BLaER1 treated with 17β-estradiol and CSF1 and Interleukin-3, amounts not matched to agents 10 nM and 100 nM (cell line): ENCODE results near the gene RTCB.

Experiments used
- H3K27ac ChIP-seq, 11 experiments: shearing (Covaris generic); formaldehyde crosslinking; 2 replicates each; pipeline ENCODE4 v1.8.1; 2022
- H3K27me3 ChIP-seq, 11 experiments: shearing (Covaris generic); formaldehyde crosslinking; 2 replicates each; pipeline ENCODE4 v1.8.1; 2022
- H3K36me3 ChIP-seq, 11 experiments: shearing (Covaris generic); formaldehyde crosslinking; 2 replicates each; pipeline ENCODE4 v1.8.1; 2022
- H3K4me1 ChIP-seq, 10 experiments: shearing (Covaris generic); formaldehyde crosslinking; 2 replicates each; pipeline ENCODE4 v1.8.1; 2022
- H3K4me2 ChIP-seq, 11 experiments: shearing (Covaris generic); formaldehyde crosslinking; 2 replicates each; pipeline ENCODE4 v1.8.1; 2022
- H3K4me3 ChIP-seq, 10 experiments: shearing (Covaris generic); formaldehyde crosslinking; 2 replicates each; pipeline ENCODE4 v1.8.1; 2022
- H3K9ac ChIP-seq, 11 experiments: shearing (Covaris generic); formaldehyde crosslinking; 2 replicates each; pipeline ENCODE4 v1.8.1; 2022
- H3K9me3 ChIP-seq, 11 experiments: shearing (Covaris generic); formaldehyde crosslinking; replicated peaks in 1 of 11; 2 replicates each; pipeline ENCODE4 v1.8.1; 2022
- H4K20me1 ChIP-seq, 11 experiments: shearing (Covaris generic); formaldehyde crosslinking; 2 replicates each; pipeline ENCODE4 v1.8.1; 2022
- Cebpa-rat ChIP-seq, 11 experiments: shearing (Covaris generic); IDR thresholded peaks; 2 replicates each; pipeline ENCODE4 v1.8.1; 2022

The RTCB gene

DNA sequence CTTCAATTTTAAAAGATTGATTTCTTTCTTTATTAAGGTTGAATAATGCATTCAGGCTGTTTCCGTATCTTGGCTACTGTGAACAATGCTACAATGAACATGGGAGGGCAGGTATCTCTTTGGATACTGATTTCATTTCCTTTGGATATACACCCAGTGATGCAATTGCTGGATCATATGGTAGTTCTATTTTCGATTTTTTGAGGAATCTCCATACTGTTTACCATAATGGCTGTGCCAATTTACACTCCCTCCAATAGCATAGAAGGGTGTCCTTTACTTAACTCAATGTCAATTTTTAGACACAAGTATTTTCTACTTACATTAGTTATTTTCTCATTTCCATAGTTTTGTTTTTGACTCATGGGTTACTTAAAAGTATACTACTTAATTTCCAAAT, 8.0 kb downstream of the RTCB start:
- peaks cover 0 to 27% (median 4%) of the 10 kb centered on the region in 11 experiments; a peak in 9 of 22 replicates for H4K20me1 ChIP-seq
- H3K4me3 ChIP-seq = no peak overlapping the region
- no peak overlapping the region for H3K27ac ChIP-seq
- H3K36me3 ChIP-seq = peaks cover 89 to 100% (median 98%) of the 10 kb centered on the region in 11 experiments
- no peak overlapping the region for H3K9ac ChIP-seq
- H3K4me2 ChIP-seq = no peak overlapping the region
- no peak for TF ChIP-seq Cebpa-rat (IDR thresholded peaks at IDR 0.05)
- peaks cover 9 to 34% (median 18%) of the 10 kb centered on the region in 10 experiments; a peak in 19 of 20 replicates for H3K4me1 ChIP-seq
- H3K27me3 ChIP-seq = no peaks in the 10 kb centered on the region
- H3K9me3 ChIP-seq = no peaks in the 10 kb centered on the region

DNA sequence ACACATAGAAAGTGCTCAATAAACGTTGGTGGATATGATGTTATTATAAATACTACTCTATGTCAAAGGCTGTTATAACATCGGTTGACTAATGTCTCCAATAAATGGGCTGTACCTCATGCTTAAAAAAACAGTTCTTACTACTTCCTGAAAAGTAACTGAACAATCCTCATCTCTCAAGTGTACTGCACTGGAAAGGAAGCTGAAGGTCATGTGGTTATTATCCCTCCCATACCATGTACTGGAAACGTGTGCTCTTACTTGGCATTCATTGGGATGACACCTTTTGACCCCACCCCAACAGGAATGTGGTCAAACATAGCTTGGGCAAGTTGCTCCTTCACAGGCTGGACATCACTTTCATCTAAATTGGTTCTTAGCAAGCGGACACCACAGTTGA, 10.6 kb downstream of the RTCB start:
- Histone ChIP-seq H3K4me1 (peaks cover 0 to 10% (median under 1%) of the 10 kb centered on the region in 10 experiments; a peak in 10 of 20 replicates), H3K9ac (no peak overlapping the region), H4K20me1 (peaks cover 0 to 9% (median 0%) of the 10 kb centered on the region in 11 experiments; a peak in 5 of 22 replicates), H3K9me3 (no peaks in the 10 kb centered on the region), H3K4me3 (no peak overlapping the region), H3K4me2 (no peak overlapping the region), H3K36me3 (peaks cover 99 to 100% (median 100%) of the 10 kb centered on the region in 11 experiments), H3K27me3 (no peaks in the 10 kb centered on the region), H3K27ac (no peak overlapping the region)
- TF ChIP-seq Cebpa-rat (IDR thresholded peaks at IDR 0.05) = no peak

DNA sequence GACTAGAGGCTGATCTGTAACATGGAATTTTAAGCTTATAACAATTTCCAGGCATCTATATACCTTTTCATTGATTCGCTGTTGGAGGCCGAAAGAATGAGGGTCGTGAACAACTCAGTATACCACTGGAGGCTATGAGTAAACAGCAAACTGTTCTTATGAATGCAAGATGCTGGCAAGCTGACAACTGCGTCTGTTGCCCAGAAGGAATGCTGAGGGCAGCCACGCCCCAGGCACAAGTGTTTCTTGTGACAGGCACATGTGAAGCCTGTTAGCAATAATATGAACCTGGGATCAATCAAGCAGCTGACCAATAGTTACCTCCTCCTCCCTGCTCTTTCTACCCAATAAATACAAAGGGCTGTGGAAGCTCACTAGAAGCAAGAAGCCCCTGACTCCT, 15.3 kb downstream of the RTCB start:
- no peaks in the 10 kb centered on the region for H3K4me1 ChIP-seq
- no peak overlapping the region for H3K4me3 ChIP-seq
- no peak overlapping the region for H3K4me2 ChIP-seq
- no peak overlapping the region for H3K9ac ChIP-seq
- no peaks in the 10 kb centered on the region for H3K9me3 ChIP-seq
- H3K36me3 ChIP-seq = peaks cover 100% of the 10 kb centered on the region in 11 experiments
- H3K27ac ChIP-seq = no peak overlapping the region
- H4K20me1 ChIP-seq = peaks cover 0 to 9% (median 0%) of the 10 kb centered on the region in 11 experiments; a peak in 4 of 22 replicates
- H3K27me3 ChIP-seq = no peaks in the 10 kb centered on the region
- TF ChIP-seq Cebpa-rat (IDR thresholded peaks at IDR 0.05) = no peak

- Histone ChIP-seq H3K4me2 (no peak overlapping the region), H3K36me3 (peaks cover 100% of the 10 kb centered on the region in 11 experiments), H3K27me3 (no peaks in the 10 kb centered on the region), H3K27ac (no peak overlapping the region), H3K9me3 (no peaks in the 10 kb centered on the region), H3K4me1 (no peaks in the 10 kb centered on the region), H4K20me1 (peaks cover 0 to 9% (median 0%) of the 10 kb centered on the region in 11 experiments; a peak in 4 of 22 replicates), H3K4me3 (no peak overlapping the region), H3K9ac (no peak overlapping the region)
- TF ChIP-seq Cebpa-rat (IDR thresholded peaks at IDR 0.05) = no peak
Observed at GRCh38 chr22:32396255-32396654, 15.8 kb downstream of the RTCB start.

DNA sequence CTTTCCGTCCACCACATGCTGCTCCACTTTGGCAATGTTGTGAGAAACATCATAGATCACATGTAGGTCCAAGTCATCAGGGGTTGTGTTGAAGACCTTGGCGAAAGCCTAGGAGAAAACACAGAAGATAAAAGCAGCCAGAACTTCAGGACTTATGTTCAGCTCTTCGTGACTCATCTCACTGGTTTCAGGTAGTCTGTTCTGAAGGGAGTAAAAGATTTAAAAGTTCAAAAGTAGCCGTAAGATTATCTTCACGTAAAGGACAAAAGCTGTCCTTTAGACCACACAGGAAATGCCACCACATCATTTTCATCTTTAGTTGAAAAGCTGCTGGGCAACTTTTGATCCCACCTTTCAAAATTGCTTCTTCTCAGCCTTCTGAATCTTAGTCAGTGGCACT, 16.9 kb downstream of the RTCB start:
- no peaks in the 10 kb centered on the region for H3K27me3 ChIP-seq
- no peaks in the 10 kb centered on the region for H3K4me1 ChIP-seq
- TF ChIP-seq Cebpa-rat (IDR thresholded peaks at IDR 0.05) = no peak
- peaks cover 99 to 100% (median 100%) of the 10 kb centered on the region in 11 experiments for H3K36me3 ChIP-seq
- H3K27ac ChIP-seq = no peak overlapping the region
- no peak overlapping the region for H3K4me2 ChIP-seq
- no peak overlapping the region for H3K9ac ChIP-seq
- no peak overlapping the region for H3K4me3 ChIP-seq
- peaks cover 0 to 9% (median 0%) of the 10 kb centered on the region in 11 experiments; a peak in 3 of 22 replicates for H4K20me1 ChIP-seq
- H3K9me3 ChIP-seq = no peaks in the 10 kb centered on the region

- TF ChIP-seq Cebpa-rat (IDR thresholded peaks at IDR 0.05) = no peak
- Histone ChIP-seq H3K4me3 (no peak overlapping the region), H3K27ac (no peak overlapping the region), H3K9me3 (no peaks in the 10 kb centered on the region), H3K4me1 (no peaks in the 10 kb centered on the region), H3K4me2 (no peak overlapping the region), H3K27me3 (no peaks in the 10 kb centered on the region), H4K20me1 (peaks cover 0 to 12% (median 6%) of the 10 kb centered on the region in 11 experiments; a peak in 6 of 22 replicates), H3K9ac (no peak overlapping the region), H3K36me3 (peaks cover 92 to 100% (median 96%) of the 10 kb centered on the region in 11 experiments)
Observed at GRCh38 chr22:32389685-32390084, 22.4 kb downstream of the RTCB start.

GRCh38 chr22:32385681-32386080, 26.4 kb downstream of the RTCB start:
- Histone ChIP-seq H3K4me3 (no peak overlapping the region), H3K4me1 (no peaks in the 10 kb centered on the region), H3K9me3 (no peaks in the 10 kb centered on the region), H3K36me3 (peaks cover 51 to 60% (median 56%) of the 10 kb centered on the region in 11 experiments), H3K27me3 (no peaks in the 10 kb centered on the region), H4K20me1 (peaks cover 0 to 12% (median 5%) of the 10 kb centered on the region in 11 experiments; a peak in 6 of 22 replicates), H3K4me2 (no peak overlapping the region), H3K27ac (no peak overlapping the region), H3K9ac (no peak overlapping the region)
- TF ChIP-seq Cebpa-rat (IDR thresholded peaks at IDR 0.05) = no peak

GRCh38 chr22:32380991-32381390, 31.1 kb downstream of the RTCB start:
- H3K4me3 ChIP-seq = no peak overlapping the region
- H3K27me3 ChIP-seq = no peaks in the 10 kb centered on the region
- TF ChIP-seq Cebpa-rat (IDR thresholded peaks at IDR 0.05) = no peak
- no peak overlapping the region for H3K4me2 ChIP-seq
- no peak overlapping the region for H3K9ac ChIP-seq
- peaks cover 7 to 13% (median 9%) of the 10 kb centered on the region in 11 experiments for H3K36me3 ChIP-seq
- H3K9me3 ChIP-seq = no peaks in the 10 kb centered on the region
- H3K4me1 ChIP-seq = no peaks in the 10 kb centered on the region
- H4K20me1 ChIP-seq = peaks cover 0 to 6% (median 0%) of the 10 kb centered on the region in 11 experiments; a peak in 3 of 22 replicates
- H3K27ac ChIP-seq = no peak overlapping the region

- no peak overlapping the region for H3K4me3 ChIP-seq
- H4K20me1 ChIP-seq = no peaks in the 10 kb centered on the region; a peak in 2 of 22 replicates
- no peaks in the 10 kb centered on the region for H3K27me3 ChIP-seq
- no peak for TF ChIP-seq Cebpa-rat (IDR thresholded peaks at IDR 0.05)
- no peak overlapping the region for H3K9ac ChIP-seq
- no peaks in the 10 kb centered on the region for H3K9me3 ChIP-seq
- H3K36me3 ChIP-seq = no peaks in the 10 kb centered on the region
- no peaks in the 10 kb centered on the region for H3K4me1 ChIP-seq
- H3K27ac ChIP-seq = no peak overlapping the region
- no peak overlapping the region for H3K4me2 ChIP-seq
Observed at GRCh38 chr22:32378707-32379272, 33.3 kb downstream of the RTCB start.

DNA sequence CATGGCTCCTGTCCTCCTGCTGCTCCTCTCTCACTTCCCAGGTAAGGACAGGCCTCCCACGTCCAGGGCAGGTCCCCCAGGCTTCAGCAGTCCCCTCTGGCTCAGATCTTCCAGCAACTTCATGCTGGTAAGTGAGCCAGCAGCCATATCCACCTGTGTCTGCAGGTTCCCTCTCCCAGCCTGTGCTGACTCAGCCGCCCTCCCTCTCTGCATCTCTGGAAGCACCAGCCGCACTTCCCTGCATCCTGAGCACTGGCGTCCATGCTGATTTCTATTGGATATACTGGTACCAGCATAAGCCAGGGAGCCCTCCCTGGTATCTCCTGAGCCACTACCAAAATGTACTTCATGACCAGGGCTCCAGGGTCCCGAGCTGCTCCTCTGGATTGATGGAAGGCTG, 35.4 kb downstream of the RTCB start:
- Histone ChIP-seq H3K27me3 (no peaks in the 10 kb centered on the region), H3K9ac (no peak overlapping the region)
- TF ChIP-seq Cebpa-rat (IDR thresholded peaks at IDR 0.05) = no peak

More for the DNA sequence above, 35.4 kb downstream of the RTCB start:
- Histone ChIP-seq H3K9me3 (no peaks in the 10 kb centered on the region), H3K36me3 (no peaks in the 10 kb centered on the region), H3K4me2 (no peak overlapping the region), H4K20me1 (no peaks in the 10 kb centered on the region; a peak in 1 of 22 replicates), H3K4me1 (no peaks in the 10 kb centered on the region), H3K4me3 (no peak overlapping the region), H3K27ac (no peak overlapping the region)
